T-helper 22 cell (primary cell): ENCODE data around the gene ADAMTS16.

Experiments used
- DNase-seq: peaks from one replicate; pipeline ENCODE4 v3.0.0-alpha.2; 2020; ENCODE audit warnings: low read depth

ADAMTS16 gene

GRCh38 chr5:5239191-5239590 is 99.1 kb downstream of the ADAMTS16 start:
- DNase-seq: no peak

GRCh38 chr5:5240234-5240633 is 100.1 kb downstream of the ADAMTS16 start:
- no peak for DNase-seq

GRCh38 chr5:5242056-5242455 is 101.9 kb downstream of the ADAMTS16 start:
- DNase-seq: no peak

GRCh38 chr5:5246736-5247135 is 106.6 kb downstream of the ADAMTS16 start:
- DNase-seq: no peak

DNA sequence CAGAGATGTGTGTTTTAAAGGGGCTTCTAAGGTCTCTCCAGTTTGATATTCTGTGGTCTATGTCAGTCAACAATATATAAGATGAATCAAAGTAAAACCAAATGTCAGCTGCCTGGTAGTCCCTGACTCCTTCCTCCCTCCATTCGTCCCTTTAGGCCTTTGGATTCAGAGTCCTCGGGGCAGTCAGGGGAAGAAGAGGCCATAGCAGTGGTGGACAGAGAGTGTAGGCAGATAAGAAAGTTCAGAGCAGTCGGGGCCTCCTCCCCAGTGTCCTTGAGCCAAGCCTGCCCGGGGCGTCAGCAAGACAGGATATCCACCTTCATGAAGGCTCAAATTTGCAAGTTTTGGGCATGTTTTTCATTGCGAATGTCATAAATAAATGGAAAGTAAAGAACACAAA is 110.6 kb downstream of the ADAMTS16 start:
- DNase-seq: no peak

GRCh38 chr5:5252106-5252505 is 112.0 kb downstream of the ADAMTS16 start:
- no peak for DNase-seq

GRCh38 chr5:5257353-5257752 is 117.2 kb downstream of the ADAMTS16 start:
- no peak for DNase-seq

- no peak for DNase-seq
These were observed 118.4 kb downstream of the ADAMTS16 start for GRCh38 chr5:5258564-5258963.

- DNase-seq: no peak
These were observed 124.6 kb downstream of the ADAMTS16 start for GRCh38 chr5:5264727-5265126.

GRCh38 chr5:5266297-5266696 is 126.2 kb downstream of the ADAMTS16 start:
- no peak for DNase-seq

DNA sequence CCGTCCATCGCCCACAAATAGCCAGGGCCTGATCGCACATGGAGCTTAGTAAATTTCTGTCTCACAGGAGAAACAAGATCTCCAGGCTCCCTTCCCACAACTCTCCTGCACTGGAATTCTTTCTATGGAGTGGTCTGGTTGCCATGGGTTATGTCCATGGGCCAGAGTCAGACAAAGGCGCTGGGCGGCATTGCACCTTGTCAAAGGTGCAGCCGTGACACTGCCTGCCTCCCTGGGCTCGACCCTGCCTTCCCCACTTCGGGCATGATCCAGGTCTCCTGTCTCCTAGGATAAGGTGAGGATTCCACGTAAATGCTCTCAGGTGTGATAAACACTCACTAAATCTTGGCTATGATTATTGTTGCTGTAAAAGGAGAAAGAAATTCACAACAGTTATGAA is 130.0 kb downstream of the ADAMTS16 start:
- no peak for DNase-seq

DNA sequence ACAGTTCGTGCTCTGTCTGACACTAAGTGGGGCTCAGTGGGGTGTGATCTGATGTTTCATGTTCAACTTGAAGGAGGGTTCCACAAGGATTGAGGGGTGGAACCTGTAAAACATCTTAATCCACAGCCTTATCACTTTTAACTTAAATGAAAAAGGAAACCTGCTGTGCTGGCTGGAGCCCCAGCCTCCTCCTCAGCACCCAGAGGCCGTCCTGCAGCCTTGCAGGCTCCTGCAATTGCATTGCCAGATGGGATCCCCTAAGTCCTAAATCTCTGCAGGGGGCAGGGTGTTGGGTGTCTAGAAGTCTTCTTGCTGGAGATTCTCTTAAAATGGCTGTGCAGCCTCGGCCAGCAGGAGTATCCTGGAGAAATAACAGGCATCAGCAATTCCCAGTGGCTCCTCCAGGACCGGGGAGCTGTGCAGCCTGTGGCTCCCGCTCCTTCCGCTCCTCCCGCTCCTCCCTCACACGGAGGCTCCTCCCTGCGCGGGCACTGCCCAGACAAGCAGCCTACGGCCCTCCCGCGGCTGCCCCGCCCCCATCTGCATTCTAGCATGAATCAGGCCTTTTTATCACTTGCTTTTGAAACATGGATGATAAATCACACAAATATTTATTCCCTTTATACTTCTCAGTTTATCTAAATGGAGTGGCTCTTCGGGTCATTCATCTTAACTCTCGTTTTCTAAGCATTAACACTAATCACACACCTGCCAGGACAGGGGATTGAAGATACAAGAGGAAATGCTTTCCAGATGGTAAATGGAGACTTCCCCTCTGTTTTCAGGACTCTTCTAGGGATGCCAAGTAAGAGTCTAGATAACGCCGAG is 131.0 kb downstream of the ADAMTS16 start:
- DNase-seq: no peak

- no peak for DNase-seq
These were observed 131.7 kb downstream of the ADAMTS16 start for GRCh38 chr5:5271786-5272321.

DNA sequence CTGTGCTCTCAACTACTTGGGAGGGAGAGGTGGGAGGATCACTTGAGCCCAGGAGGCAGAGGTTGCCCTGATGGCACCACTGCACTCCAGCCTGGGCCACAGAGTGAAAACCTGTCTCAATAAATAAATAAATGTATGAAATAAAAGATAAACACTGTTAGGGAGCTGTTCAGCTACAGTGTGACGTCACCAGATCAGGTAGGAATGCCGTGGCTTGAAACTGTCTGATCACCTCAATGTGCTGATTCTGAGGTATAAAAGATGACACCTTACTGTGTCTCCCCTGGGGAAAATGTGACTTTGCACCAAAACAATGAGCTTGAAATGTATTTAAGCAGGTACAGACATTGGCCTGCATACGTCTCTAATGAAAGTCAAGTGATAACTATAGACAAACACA is 133.3 kb downstream of the ADAMTS16 start:
- DNase-seq: no peak

DNA sequence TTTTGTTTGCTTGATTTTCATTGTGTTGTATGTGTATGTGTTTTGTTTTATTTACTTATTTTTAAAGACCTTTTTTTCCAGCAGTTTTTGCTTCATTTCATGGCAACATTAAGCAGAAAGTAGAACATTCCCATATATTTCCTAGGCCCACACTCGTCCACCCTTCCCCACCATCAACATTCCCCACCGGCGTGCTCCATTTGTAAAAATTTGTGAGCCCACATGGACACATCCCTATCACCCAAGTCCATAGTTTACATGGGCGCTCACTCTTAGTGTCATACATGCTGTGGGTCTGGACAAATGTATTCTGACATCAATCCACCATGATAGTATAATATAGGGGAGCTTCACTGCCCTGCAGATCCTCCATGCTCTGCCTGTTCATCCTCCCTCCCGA is 133.8 kb downstream of the ADAMTS16 start:
- no peak for DNase-seq

DNA sequence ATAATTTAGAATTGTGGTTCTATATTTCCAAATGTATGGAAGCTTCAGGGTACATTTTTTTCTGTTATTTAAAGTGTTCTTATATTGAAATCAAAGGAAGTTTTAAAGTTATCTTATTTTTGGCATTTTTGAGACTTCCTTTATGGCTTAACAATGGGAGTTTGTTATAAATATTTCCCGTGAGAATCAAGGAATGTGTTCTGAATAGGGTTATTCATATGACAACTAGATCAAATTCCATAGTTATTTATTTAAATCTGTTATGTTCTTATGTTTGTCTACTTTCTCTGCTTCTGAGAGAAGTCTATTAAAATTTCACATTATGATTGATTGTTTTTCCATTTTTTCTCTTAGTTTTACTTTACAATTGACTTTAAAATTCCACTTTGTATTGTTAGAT is 135.1 kb downstream of the ADAMTS16 start:
- DNase-seq: no peak

- no peak for DNase-seq
These were observed 136.3 kb downstream of the ADAMTS16 start for GRCh38 chr5:5276430-5276829.

- no peak for DNase-seq
These were observed 136.9 kb downstream of the ADAMTS16 start for GRCh38 chr5:5276951-5277517.

DNA sequence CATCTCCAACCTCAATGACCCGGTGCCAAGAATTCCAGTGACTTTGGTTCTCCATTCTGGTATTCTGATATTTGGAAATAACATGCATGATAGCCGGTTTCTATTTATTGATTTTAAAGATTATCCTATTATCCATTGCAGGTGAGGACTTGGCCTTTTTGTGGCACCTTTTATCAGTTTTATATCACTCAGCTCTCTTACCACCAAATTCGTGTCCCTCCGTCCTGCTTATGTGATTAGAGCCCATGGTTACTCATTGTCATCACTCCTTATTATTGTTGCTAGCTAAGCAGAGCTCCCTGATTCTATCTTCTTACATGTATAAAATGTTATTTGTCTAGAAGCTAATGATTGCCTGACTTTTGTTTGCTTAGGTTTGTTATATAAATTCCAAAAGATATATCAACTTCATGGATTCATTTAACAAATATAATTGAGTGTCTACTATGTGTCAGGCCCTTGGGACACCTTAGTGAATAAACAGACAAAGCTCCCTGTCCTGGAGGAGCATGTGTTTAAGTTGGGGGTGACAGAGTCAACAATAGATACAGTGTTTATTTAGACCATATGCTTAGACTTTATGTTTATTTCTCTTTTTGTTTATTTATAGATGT is 138.2 kb downstream of the ADAMTS16 start:
- no peak for DNase-seq

GRCh38 chr5:5278815-5279381 is 138.8 kb downstream of the ADAMTS16 start:
- DNase-seq: no peak

DNA sequence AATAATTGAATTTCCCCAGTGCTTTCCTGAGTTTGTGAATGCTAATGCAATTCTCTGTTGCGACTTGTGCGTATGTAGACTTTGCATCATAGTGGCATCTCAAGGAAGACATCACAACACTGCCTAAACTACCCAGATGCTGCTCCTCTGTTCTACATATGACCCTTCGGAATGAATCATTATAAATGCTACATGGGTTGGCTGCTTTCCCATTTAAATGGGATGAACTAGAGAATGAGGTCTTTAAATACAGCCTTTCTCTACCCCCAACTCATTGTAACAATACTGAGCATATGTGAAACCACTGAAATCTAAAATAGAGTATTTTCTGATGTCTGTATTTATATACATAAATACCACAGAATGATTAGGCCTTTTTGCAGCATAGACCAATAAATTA is 145.8 kb downstream of the ADAMTS16 start:
- no peak for DNase-seq

DNA sequence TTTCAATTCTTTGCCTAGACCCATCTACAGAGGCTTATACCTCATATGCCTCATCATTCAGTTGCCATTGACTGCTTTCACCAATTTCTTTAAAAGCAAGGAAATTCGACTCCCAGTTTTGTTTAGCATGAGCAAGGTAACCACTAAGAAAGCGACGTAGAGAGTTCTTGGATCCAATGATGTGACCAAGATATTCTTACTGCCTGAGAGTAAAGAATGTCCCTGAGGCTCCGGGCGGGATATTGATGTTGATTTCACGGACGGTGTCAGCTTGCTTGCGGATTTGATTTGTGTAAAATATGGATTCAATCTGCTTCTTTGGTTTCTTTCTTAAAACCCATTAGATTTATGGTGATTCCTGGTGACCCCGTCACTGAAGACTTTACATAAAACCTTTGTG is 147.3 kb downstream of the ADAMTS16 start:
- no peak for DNase-seq

DNA sequence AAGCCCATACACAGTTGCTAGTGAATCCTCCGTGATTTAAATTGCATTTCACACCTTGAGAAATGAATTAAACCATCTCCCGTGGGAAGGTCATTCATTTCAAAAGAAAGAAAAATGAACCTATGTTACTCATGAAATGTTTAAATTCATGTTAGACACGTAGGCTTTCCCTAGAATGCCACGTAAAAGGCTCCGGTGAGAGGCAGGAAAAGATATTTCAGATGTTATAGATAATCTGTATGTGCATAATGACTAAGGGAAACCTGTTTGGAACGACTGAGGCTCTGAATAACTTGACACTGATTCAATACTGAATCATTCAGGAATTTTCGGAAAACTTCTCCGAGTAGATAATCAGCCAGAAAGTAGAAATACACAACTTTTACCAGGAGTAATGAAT is 148.1 kb downstream of the ADAMTS16 start:
- DNase-seq: no peak
